HG03520 (cell line): Measurements from ENCODE around the gene AP2M1.
"Not testable (repeated sequence)": the region's sequence is repeated elsewhere in the genome, so short reads cannot be mapped to it uniquely, and the experiment has no call there.

ENCODE experiments used
- ATAC-seq: cut with Tn5 transposase; IDR thresholded peaks from one replicate; pipeline ENCODE4 v1.9.1; 2021; ENCODE audit warnings: mild to moderate bottlenecking, moderate library complexity; ENCODE audit not compliant: unreplicated experiment

The AP2M1 gene

DNA sequence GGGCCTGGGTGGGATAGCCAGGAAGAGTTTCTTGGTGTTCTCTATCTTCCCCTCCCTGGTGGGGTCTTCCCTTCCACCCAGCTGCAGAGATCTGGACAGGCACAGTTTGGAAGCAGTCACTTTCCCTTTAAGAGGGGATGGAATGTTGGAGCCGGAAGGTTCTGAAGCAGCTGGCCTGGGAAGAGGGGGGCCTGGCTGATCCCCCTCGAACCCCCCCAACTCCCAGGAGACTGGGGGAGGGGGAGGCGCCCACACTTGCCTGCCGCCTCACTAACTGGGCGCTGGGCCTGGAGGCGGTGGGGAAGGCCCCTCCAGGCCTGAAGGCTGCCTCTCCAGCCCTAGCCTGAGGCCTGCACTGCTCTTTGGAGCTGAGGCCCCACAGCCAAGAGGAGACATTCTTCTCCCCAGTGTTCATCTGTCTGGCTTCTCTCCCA lies 18.1 kb upstream of the AP2M1 start:
- no peak for ATAC-seq

DNA sequence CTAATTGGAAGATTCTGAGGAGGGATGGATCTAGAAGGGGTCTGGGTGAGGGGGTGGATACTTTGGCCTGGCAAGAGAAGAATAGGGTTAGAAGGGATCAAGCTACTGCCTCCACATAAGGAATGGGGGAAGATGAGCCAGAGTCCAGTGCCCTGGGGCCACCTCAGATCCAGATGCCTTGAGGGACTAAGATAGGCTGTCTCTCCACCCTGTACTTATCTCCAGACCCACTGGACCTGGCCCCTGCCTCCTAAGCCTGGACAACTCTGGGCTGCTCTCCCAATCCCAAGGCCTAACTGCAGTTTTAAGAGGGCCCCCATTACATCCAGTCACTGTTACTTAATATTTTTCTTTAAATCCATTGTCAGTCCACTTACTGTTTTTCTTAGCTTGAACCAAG lies 17.4 kb upstream of the AP2M1 start:
- no peak for ATAC-seq

DNA sequence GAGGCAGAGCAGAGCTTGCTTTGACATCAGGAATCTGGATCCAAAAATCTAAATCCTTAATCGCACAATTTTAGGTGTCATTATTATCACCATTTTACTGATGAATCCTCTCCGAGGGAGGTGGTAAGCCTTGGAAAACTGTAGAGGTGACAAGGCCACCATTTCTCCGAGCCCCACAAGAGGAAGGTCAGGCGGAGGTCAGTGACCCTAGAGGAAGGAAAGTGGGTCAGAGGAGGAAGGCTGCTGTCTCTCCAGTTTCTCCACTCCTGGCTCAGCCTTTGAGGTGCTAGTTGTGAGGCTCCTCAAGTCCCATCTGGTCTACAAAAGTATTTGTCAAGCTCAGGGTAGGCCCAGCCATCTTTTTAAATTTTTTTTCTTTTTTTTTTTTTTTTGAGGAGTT lies 16.3 kb upstream of the AP2M1 start:
- ATAC-seq = no peak

DNA sequence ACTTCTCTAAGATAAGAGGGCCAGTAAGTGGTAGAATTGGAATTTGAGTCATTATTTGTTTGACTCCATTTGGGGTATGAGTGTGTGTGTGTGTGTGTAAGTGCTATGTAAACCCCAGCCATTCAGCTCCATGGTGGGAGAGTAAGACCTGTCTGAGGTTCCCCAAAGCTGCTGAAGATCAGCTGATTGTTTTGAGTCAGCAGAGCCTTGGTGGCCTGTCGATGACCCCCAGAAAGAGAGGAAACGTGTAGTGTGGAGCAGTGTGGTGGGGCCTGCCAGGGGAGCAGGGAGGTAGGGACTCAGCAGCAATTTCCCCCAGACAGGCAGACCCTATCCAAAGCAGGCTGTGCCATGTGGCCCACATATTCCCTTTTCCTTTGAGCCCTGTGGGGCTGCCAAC lies 14.2 kb upstream of the AP2M1 start:
- ATAC-seq = no peak

DNA sequence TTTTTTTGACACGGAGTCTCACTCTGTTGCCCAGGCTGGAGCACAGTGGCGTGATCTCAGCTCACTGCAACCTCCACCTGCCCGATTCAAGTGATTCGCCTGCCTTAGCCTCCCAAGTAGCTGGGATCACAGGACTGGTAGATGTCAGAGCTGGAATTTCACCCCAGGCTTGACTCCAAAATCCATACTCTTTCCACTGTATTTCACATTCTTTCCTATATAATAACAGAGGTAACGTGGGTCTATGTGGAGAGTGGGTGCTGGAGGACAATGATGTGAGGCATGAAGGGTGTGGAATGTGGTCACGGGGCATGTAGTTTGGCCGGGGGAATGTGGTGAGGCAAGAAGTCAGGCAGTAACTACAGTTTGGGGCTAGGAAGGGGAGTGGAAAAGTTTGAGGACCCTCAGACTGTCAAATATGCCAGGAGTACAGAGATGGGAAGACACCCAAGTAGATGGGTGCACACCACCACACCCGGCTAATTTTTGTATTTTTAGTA lies 12.0 kb upstream of the AP2M1 start:
- ATAC-seq = not testable (repeated sequence)

DNA sequence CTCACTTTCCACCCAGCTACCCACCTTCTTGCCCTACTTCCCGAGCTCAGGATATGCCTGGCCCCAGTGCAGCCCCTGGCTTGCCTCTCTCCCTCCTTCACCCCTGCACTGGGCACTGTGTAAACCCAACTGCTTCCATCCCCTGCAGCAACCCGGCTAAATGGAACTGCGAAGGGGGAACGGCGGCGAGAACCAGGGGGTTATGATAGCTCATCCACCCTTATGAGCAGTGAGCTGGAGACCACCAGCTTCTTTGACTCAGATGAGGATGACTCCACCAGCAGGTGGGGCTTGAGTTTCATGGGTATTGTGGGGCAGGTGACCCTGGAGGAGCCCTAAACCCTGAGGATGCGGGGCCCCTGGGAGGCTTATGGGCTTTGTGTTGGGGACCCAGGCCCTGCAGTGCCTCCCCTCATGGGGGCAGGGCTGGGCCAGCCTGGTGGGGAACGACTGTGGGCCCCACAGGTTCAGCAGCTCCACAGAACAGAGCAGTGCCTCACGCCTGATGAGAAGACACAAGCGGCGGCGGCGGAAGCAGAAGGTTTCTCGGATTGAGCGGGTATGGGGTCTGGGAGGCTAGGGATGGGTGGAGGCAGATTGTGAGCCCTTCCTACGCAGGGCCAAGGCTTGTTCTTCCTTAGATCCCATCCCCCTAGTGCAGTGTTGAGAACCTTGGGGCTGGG lies 9.9 kb upstream of the AP2M1 start:
- no peak for ATAC-seq

DNA sequence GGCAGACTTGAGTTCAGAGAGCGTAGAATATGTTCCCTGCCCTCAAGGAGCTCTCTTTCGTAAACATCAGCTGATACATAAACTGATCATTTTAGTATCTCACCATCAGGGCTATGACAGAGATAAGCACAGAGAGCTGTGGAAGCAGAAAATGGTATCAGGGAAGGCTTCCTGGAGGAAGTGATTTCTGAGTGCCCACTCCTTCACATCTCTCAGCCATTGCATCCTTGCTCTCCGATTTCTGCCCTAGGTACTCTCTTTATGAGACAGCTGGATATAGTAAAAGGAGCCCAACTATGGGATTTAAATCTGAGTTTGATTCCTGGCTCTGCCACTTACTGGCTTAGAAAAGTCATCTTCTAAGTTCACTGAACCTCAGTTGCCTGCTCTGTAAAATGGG lies 9.1 kb upstream of the AP2M1 start:
- ATAC-seq = no peak

DNA sequence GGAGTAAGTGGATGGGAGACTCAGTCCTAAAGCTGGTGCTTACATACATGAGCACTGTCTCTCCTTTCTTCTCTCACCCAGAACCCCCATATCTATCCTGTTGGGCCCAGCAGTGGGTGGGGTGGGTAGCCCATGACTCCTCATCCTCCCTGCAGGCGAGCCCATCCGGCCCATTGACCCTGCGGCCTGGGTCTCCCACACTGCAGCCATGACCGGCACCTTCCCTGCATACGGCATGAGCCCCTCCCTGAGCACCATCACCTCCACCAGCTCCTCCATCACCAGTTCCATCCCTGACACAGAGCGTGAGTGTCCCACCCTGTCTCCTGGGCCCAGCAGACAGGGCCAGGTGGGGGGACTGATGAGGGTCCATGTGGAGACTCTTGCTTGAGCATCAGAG lies 8.0 kb upstream of the AP2M1 start:
- ATAC-seq = no peak

DNA sequence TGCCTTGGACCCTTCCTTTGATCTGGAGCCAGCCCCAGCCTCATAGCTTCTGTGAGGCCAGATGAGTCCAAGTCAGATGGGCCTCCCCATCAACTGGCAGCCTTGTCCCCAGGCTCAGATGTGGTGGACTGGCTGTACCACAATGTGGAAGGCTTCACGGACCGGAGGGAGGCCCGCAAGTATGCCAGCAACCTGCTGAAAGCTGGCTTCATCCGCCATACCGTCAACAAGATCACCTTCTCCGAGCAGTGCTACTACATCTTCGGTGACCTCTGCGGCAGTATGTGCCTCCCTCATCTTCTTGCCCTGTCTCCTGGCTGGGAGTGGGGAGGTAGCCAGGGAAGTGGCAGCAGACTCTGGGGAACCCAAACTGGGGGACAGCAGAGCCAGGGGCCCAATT lies 6.9 kb upstream of the AP2M1 start:
- no peak for ATAC-seq

DNA sequence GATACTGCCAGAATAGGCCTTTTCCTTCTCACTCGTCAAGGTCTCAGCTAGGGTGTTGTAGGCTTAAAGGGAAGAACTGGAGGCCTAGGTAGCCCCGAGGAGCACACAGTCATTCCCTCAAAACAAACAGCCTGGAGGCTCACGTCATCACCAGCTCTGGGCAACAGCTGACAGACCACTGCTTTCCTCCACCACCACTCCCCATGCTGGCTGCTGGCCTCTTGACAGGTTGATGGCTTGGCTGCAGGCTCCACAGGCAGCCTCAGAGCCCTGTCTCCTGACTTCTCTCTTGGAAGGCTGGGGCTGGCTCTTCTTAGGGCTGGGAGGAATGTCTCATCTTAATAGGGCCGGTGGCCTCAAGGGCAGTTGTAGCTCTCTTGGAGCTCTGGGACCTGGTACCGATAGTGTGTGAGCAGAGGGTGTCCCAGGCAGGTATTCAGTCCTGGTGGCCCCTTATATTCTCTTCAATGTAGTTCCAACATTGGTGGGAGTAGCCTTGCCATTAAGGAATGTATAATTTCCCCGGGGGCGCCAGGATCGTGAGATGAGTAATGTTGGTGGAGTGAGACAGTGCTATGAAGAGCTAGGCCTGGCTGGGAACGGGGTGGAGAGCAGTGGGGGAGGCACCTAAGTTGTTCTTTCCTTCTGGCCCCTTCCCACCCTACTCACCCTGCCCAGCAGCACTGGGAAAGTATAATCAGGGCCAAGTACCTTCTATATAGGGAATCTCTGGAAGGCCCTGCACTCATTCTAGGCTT lies 6.1 kb upstream of the AP2M1 start:
- no peak for ATAC-seq

DNA sequence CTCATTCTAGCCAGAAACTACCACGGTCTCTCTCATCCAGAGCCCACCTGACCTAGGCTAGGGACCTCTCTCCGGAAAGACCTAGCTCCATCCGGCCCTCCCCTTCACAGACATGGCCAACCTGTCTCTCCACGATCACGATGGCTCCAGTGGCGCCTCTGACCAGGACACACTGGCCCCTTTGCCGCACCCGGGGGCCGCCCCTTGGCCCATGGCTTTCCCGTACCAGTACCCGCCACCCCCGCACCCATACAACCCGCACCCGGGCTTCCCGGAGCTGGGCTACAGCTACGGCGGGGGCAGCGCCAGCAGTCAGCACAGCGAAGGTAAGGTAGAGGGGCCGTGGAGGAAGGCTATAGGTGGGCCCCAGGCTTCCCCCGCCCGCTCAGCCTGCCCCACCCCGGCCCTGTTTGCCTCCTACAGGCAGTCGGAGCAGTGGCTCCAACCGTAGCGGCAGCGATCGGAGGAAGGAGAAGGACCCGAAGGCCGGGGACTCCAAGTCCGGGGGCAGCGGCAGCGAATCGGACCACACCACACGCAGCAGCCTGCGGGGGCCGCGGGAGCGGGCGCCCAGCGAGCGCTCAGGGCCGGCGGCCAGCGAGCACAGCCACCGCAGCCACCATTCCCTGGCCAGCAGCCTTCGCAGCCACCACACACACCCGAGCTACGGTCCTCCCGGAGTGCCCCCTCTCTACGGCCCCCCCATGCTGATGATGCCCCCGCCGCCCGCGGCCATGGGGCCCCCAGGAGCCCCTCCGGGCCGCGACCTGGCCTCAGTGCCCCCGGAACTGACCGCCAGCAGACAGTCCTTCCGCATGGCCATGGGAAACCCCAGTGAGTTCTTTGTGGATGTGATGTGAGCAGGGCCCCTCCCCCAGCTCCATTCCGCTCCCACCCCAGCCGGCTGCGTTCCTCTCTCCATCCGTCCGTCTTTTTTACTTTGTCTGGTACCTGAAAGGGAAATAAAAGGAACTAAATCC lies 4.5 kb upstream of the AP2M1 start:
- ATAC-seq = no peak

DNA sequence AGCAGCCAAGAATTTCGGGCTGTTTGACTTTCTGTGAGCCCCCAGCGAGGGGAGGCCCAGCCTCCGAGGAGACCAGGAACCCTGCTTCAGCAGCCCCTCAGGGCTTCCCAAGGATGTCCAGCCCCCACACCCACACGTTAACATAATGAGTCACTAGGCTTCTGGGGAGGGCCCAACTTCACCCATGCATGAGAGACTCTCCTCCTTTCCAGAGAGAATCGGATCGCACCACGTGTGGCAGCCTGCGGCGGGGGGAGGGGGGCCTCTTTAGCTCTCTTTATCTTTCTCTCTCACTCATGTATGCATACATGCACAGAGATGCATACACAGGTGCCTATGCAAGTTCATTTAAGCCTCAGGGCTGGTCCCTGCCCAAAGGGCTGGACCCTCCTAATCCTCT lies 3.1 kb upstream of the AP2M1 start:
- no peak for ATAC-seq

DNA sequence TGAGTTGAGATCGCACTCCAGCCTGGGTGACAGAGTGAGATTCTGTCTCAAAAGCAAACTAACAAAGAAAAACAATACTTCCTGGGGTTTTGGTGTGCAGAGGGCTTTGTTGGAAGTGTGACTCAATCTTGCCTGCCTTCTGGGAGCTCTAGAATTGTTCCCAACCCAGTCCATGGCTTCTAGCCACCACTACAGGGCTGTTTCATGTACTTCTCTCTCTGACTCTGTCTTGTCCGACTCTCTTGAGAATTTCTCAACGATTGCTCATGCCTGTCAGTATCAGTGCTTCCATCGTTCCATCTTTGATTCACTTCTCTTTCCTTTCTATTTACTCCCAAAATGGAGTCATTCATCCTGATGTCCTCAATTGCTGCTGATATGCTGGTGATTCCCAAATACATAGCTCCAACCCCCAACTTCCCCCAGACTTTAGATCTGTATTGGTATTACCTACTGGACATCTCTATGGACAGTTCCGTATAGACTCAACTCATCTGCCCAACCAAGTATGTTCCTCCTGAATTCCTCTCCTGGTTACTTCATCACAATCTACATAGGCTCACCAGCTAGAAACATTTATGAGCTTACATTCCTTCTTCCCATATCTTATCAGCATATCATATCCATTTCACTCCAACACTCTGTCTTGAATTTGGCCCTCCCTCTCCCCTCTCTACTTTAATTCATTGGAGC lies 1.8 kb upstream of the AP2M1 start:
- no peak for ATAC-seq

DNA sequence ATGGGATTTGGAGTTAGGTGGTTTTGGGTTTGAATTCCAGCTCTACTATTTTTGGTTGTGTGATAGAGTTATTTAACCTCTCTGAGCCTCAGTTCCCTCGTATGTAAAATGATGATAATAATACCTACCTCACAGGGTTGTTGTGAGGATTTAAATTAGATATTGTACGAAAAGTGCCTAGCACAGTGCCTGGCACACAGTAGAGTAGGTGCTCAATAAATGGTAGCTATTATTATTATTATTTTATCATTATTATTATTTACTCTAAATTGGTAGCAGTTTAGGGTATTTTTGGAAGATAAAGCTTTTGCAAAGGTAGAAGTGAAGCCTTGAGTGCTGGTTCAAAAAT lies 1.3 kb upstream of the AP2M1 start:
- no peak for ATAC-seq

DNA sequence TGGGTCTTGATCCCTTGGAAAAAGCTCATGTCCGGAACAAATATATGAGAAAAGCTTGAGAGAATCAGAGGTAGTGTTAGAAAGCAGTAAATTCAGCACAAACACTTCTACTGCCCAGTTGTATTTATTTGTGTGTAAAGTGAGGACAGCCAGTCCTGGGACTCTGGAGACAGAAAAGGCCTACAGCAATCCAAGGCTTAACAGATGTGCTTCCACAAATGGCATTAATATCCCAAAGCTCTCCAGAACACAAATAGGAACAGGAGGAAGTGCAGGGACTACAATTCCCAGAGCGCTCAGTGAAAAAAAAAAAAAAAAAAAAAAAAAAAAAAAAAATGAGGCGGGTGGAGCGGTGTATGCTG lies 390 bp upstream of the AP2M1 start:
- ATAC-seq = no peak

DNA sequence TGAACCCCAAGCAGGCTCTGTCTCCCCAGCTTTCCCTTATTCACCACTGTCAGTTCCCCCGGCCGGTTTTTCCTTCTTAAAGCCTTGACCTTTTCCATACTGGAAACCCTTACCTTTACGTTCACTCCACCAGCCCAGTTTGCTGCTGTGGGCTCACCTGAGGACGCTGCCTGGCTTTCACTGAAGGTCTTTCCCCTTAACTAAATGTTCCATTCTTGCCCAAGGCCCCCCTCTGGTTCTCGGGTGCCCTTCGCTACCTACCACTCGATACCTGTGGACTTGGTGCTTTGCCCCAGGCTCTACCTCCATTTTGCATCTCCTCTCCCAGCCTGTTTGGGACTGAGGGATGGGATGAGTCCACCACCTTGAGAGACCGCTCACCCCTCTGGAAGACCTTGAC lies 851 bp downstream of the AP2M1 start:
- no peak for ATAC-seq

DNA sequence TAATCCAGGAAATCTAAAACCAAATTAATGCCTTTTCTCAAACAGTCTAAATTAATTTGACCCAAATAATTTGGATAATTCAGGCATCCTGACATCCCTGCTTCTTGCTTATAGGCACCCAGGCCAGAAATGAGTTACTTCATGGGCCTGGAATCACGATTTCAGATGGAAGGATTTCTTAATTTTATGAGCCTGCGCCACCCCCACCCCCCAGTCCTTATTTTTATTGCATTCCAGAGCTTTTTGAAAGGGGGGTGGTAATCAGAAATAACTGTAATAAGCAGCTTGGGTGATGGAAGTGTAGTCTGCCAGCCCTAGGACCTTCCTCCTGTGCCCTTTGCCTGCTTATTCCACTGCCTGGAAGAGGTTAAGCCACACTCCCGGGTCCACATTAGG lies 1.3 kb downstream of the AP2M1 start:
- no peak for ATAC-seq

DNA sequence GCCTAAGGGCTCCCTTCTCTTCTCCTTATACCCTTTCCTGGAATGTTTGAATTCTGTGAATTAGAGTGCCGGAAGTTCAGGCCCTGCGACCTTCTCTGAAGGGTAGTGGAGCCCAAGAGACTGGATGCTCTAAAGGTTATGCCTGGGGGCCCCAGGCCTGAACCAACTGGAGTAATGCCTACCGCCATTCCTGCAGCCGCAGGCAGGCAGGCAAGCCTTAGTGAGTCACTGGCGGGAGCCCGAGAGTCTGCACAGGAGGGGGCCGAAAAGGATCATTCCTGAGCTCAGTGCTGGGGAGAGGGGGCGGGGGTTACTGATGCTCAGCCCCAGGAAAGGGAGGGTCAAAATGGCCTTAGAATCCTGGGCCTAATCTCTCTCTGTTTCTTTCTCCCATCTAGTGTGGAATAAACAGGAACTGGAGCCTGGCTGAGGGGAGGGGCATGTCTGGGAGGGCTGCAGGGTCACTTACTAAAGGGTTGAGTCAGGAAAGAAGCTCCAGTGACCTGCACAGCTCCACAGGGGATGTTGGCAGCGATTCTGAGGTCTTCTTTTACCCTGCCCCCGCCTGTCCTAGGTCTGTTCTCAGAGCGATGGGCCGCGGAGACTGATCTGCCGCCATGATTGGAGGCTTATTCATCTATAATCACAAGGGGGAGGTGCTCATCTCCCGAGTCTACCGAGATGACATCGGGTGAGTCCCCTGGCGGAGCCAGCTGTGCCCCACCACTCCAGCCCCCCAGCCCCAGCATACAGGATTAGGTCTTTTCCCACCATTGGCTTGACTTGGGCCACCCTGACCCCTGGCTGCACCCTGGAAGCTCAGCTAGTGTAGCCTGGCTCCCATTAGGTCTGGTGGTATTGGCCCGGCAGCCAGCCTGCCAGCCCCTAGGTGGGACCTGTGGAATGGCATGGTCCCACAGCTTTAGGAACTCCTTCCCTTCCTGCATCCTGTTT lies 2.0 kb downstream of the AP2M1 start:
- no peak for ATAC-seq

DNA sequence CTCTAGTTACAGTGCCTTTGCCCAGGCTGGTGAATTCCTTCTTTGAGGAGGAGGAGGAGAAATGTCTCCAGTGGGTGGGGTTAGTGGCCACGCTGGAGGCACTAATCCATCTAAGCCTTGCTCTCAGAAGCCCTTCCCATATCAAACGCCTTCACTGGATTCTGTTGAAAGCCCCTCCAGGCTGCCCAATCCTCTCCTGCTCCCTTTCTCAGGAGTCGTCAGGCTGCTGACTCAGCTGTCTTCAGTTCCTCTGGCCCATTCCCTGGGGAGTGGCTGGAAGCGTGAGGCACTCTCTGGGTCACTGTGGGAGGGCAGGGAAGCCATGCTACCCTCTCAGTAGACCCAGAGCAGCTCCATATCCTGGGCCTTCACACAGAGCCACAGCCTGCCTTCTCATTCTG lies 2.7 kb downstream of the AP2M1 start:
- no peak for ATAC-seq

DNA sequence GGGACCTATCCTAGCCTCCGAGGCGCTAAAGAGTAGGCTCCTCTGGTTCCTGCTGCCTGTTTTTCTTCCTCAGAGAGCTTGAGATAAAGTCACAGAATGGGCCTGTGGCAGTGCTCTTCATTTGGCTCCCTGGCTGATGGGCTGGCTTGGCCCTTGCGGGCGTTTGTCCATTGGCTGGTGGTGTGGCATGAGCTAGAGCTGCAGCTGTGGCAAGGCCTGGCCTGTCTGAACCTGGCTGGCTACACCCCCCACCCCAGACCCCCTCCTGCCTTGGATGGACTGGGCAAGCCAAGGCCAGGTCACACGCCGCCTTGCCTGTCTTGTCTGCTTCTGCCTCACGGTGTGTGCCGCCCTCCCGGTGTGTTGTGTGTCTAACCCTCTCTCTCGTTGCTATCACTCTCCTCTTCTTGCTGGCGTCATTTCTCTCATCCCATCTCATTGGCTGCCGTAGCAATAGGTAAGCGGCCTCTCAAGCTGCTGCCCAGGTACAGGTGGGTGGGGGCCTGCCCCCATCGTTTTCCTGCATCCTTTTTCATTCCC lies 3.2 kb downstream of the AP2M1 start:
- ATAC-seq = no peak
